ENCODE results near the gene CC2D1A. TPM values are rescaled to one million over a fixed set of nuclear protein-coding genes. Genes with fewer than 3 reads are reported as not detected.

Gene CC2D1A
- polyA plus RNA-seq, 1 experiment = 13.1 TPM

GRCh38 chr19:13930402-13930801 is 24.4 kb downstream of the CC2D1A start:
- H3K27me3 ChIP-seq (ENCODE audit: control insufficient read depth, insufficient read depth, low read length) = no peaks in the 10 kb centered on the region
- no peak for TF ChIP-seq CTCF (IDR thresholded peaks at IDR 0.05; ENCODE audit: insufficient read depth, low read depth, low read length)
- no peak overlapping the region for H3K4me3 ChIP-seq (ENCODE audit: low read depth, low read length)
- no peak for DNase-seq (ENCODE audit: low read depth)
- ChIA-PET POLR2A (no interaction called here), CTCF (no interaction called here)
- H3K36me3 ChIP-seq (ENCODE audit: control insufficient read depth, insufficient read depth, low read length) = peaks cover 27% of the 10 kb centered on the region

DNA sequence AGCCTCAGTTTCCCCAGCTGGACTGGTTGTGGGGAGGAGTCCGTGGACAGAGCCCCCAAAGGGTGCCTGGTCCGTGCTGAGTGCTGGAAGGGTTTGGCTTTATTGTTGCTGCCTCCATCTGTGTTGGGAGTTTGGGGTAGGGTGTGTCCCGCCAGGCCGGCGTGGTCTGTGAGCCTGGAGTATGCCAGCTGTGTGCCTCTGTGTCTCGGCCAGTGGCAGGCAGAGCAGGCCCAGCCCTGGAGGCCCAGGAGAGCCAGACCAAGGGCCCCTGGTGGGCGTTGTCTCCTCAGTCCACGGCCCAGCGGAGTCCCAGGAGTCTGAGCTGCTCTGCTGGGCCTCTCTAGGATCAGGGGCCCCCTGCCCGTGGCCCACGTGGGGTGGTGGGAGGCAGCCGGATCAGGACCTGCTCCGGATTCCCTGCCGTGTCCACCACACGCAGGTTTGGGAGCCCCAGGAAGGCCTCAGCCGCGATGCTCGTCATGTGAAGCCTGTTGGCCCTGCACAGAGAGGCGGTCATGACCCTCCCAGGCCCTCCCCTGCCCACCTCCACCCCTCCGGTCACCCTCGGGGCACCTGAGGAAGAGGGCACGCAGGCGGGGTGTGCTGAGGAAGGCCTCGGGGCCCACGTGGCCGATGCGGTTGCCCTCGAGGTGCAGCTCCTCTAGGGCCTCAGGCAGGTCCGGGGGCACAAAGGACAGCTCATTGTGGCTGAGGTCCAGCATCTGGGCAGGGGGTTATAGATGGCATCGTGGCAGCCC is 25.6 kb downstream of the CC2D1A start:
- Histone ChIP-seq H3K4me3 (ENCODE audit: low read depth, low read length) (no peak overlapping the region), H3K36me3 (ENCODE audit: control insufficient read depth, insufficient read depth, low read length) (peaks cover 22% of the 10 kb centered on the region), H3K27me3 (ENCODE audit: control insufficient read depth, insufficient read depth, low read length) (no peaks in the 10 kb centered on the region)
- CTCF ChIA-PET = interaction anchor here (1.2 kb wide), 1 partner anchor 10 kb away, joined by 3 read pairs; no protein-coding TSS in a partner anchor
- no peak for DNase-seq (ENCODE audit: low read depth)
- no peak for TF ChIP-seq CTCF (IDR thresholded peaks at IDR 0.05; ENCODE audit: insufficient read depth, low read depth, low read length)
- POLR2A ChIA-PET = interaction anchor here (0.6 kb wide), 1 partner anchor 21 kb away, joined by 4 read pairs; the partner anchor contains the start of gene DCAF15

DNA sequence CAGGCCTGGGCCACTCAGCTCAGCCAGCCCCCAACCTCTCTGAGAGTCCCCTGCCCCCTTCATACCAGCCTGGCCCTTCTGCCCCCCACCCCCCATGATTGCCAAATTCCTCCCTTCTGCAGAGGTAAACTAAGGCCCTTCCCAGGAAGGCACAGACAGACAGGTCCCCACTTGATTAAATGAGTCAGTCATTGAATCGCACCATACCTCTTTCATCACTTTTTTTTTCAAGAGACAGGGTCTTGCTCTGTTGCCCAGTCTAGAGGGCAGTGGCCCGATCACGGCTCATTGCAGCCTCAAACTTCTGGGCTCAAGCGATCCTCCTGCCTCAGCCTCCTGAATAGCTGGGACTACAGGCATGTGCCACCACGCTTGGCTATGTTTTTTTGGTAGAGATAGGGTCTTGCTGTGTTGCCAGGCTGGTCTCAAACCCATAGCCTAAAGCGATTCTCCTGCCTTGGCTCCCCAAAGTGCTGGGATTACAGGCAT is 26.2 kb downstream of the CC2D1A start:
- POLR2A ChIA-PET = no interaction called here

DNA sequence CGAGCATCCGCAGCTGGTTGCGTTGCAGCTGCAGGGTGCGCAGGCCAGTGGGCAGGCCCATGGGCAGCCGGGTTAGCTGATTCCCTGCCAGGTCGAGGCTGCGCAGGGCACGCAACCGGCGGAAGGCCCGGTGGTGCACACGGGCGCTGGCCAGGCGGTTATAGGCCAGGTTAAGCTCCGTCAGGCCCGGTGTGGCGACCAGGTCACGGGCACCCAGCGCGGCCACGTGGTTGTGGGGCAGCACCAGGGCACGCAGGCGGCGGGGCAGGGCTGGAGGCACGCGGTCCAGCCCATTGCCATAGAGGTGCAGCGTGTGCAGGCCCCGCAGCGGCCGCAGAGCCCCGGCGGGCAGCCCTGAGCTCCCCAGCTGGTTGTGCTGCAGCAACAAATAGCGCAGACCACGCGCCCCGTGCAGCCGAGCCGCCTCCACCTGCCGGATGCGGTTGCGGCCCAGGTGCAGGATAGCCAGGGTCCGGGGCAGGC is 27.0 kb downstream of the CC2D1A start:
- POLR2A ChIA-PET = no interaction called here

More for the DNA sequence above, 26.2 kb downstream of the CC2D1A start:
- CTCF ChIA-PET = interaction anchor here (0.7 to 1.2 kb wide), 2 partner anchors 9 to 29 kb away, joined by 3 read pairs; no protein-coding TSS in a partner anchor
- no peak for TF ChIP-seq CTCF (IDR thresholded peaks at IDR 0.05; ENCODE audit: insufficient read depth, low read depth, low read length)
- no peak for DNase-seq (ENCODE audit: low read depth)
- Histone ChIP-seq H3K36me3 (ENCODE audit: control insufficient read depth, insufficient read depth, low read length) (peaks cover 21% of the 10 kb centered on the region), H3K27me3 (ENCODE audit: control insufficient read depth, insufficient read depth, low read length) (no peaks in the 10 kb centered on the region), H3K4me3 (ENCODE audit: low read depth, low read length) (no peak overlapping the region)

More for the DNA sequence above, 27.0 kb downstream of the CC2D1A start:
- no peak overlapping the region for H3K4me3 ChIP-seq (ENCODE audit: low read depth, low read length)
- CTCF ChIA-PET = interaction anchor here (0.7 to 1.6 kb wide), 4 partner anchors 8 to 52 kb away, joined by 3 to 6 read pairs (median 4); partner anchors contain the start of gene DCAF15
- no peak for TF ChIP-seq CTCF (IDR thresholded peaks at IDR 0.05; ENCODE audit: insufficient read depth, low read depth, low read length)
- DNase-seq (ENCODE audit: low read depth) = no peak
- H3K36me3 ChIP-seq (ENCODE audit: control insufficient read depth, insufficient read depth, low read length) = peaks cover 18% of the 10 kb centered on the region
- no peaks in the 10 kb centered on the region for H3K27me3 ChIP-seq (ENCODE audit: control insufficient read depth, insufficient read depth, low read length)

Data from BJ (cell line).